ENCODE data around the gene KATNB1.
"Not testable (repeated sequence)": the region's sequence is repeated elsewhere in the genome, so short reads cannot be mapped to it uniquely, and the experiment has no call there.

The KATNB1 gene

GRCh38 chr16:57770361-57770760, 34.8 kb downstream of the KATNB1 start:
- Histone ChIP-seq H3K4me1 (ENCODE audit: control insufficient read depth in 1 of 2, insufficient read depth in 2 of 2, low read length in 2 of 2) (no peaks in the 10 kb centered on the region), H3K9me3 (ENCODE audit: control insufficient read depth in 1 of 2, low read length in 2 of 2) (no peaks in the 10 kb centered on the region), H3K36me3 (ENCODE audit: control insufficient read depth in 1 of 2, insufficient read depth in 2 of 2, low read length in 2 of 2) (peaks cover 9 to 59% of the 10 kb centered on the region in 2 donors), H3K27ac (ENCODE audit: low read length) (no peak overlapping the region), H3K27me3 (ENCODE audit: low read depth, low read length) (no peaks in the 10 kb centered on the region), H3K4me3 (ENCODE audit: low read depth in 1 of 2, low read length in 2 of 2) (no peak overlapping the region)

GRCh38 chr16:57771141-57771785, 35.7 kb downstream of the KATNB1 start:
- Histone ChIP-seq H3K4me1 (ENCODE audit: control insufficient read depth in 1 of 2, insufficient read depth in 2 of 2, low read length in 2 of 2) (no peaks in the 10 kb centered on the region), H3K27me3 (ENCODE audit: low read depth, low read length) (no peaks in the 10 kb centered on the region), H3K4me3 (ENCODE audit: low read depth in 1 of 2, low read length in 2 of 2) (no peak overlapping the region), H3K36me3 (ENCODE audit: control insufficient read depth in 1 of 2, insufficient read depth in 2 of 2, low read length in 2 of 2) (peaks cover 10 to 59% of the 10 kb centered on the region in 2 donors), H3K9me3 (ENCODE audit: control insufficient read depth in 1 of 2, low read length in 2 of 2) (no peaks in the 10 kb centered on the region), H3K27ac (ENCODE audit: low read length) (no peak overlapping the region)

GRCh38 chr16:57773019-57773418, 37.4 kb downstream of the KATNB1 start:
- H3K36me3 ChIP-seq (ENCODE audit: control insufficient read depth in 1 of 2, insufficient read depth in 2 of 2, low read length in 2 of 2), result peaks cover 14 to 51% of the 10 kb centered on the region in 2 donors
- no peaks in the 10 kb centered on the region for H3K9me3 ChIP-seq (ENCODE audit: control insufficient read depth in 1 of 2, low read length in 2 of 2)
- no peak overlapping the region for H3K27ac ChIP-seq (ENCODE audit: low read length)
- no peak overlapping the region for H3K4me3 ChIP-seq (ENCODE audit: low read depth in 1 of 2, low read length in 2 of 2)
- H3K4me1 ChIP-seq (ENCODE audit: control insufficient read depth in 1 of 2, insufficient read depth in 2 of 2, low read length in 2 of 2), result no peaks in the 10 kb centered on the region
- no peaks in the 10 kb centered on the region for H3K27me3 ChIP-seq (ENCODE audit: low read depth, low read length)

- H3K27ac ChIP-seq (ENCODE audit: low read length), result no peak overlapping the region
- no peaks in the 10 kb centered on the region for H3K4me1 ChIP-seq (ENCODE audit: control insufficient read depth in 1 of 2, insufficient read depth in 2 of 2, low read length in 2 of 2)
- H3K27me3 ChIP-seq (ENCODE audit: low read depth, low read length), result no peaks in the 10 kb centered on the region
- H3K4me3 ChIP-seq (ENCODE audit: low read depth in 1 of 2, low read length in 2 of 2), result no peak overlapping the region
- no peaks in the 10 kb centered on the region for H3K9me3 ChIP-seq (ENCODE audit: control insufficient read depth in 1 of 2, low read length in 2 of 2)
- H3K36me3 ChIP-seq (ENCODE audit: control insufficient read depth in 1 of 2, insufficient read depth in 2 of 2, low read length in 2 of 2), result peaks cover 11 to 54% of the 10 kb centered on the region in 2 donors
These were observed 38.2 kb downstream of the KATNB1 start for GRCh38 chr16:57773655-57774295.

GRCh38 chr16:57774705-57775285, 39.2 kb downstream of the KATNB1 start:
- no peak overlapping the region for H3K27ac ChIP-seq (ENCODE audit: low read length)
- H3K9me3 ChIP-seq (ENCODE audit: control insufficient read depth in 1 of 2, low read length in 2 of 2), result no peaks in the 10 kb centered on the region
- no peak overlapping the region for H3K4me3 ChIP-seq (ENCODE audit: low read depth in 1 of 2, low read length in 2 of 2)
- H3K27me3 ChIP-seq (ENCODE audit: low read depth, low read length), result no peaks in the 10 kb centered on the region
- H3K36me3 ChIP-seq (ENCODE audit: control insufficient read depth in 1 of 2, insufficient read depth in 2 of 2, low read length in 2 of 2), result peaks cover 10 to 47% of the 10 kb centered on the region in 2 donors
- H3K4me1 ChIP-seq (ENCODE audit: control insufficient read depth in 1 of 2, insufficient read depth in 2 of 2, low read length in 2 of 2), result no peaks in the 10 kb centered on the region

GRCh38 chr16:57775661-57776469, 40.3 kb downstream of the KATNB1 start:
- H3K36me3 ChIP-seq (ENCODE audit: control insufficient read depth in 1 of 2, insufficient read depth in 2 of 2, low read length in 2 of 2), result peaks cover 5 to 37% of the 10 kb centered on the region in 2 donors
- H3K27ac ChIP-seq (ENCODE audit: low read length), result no peak overlapping the region
- H3K27me3 ChIP-seq (ENCODE audit: low read depth, low read length), result no peaks in the 10 kb centered on the region
- H3K4me3 ChIP-seq (ENCODE audit: low read depth in 1 of 2, low read length in 2 of 2), result no peak overlapping the region
- no peaks in the 10 kb centered on the region for H3K4me1 ChIP-seq (ENCODE audit: control insufficient read depth in 1 of 2, insufficient read depth in 2 of 2, low read length in 2 of 2)
- H3K9me3 ChIP-seq (ENCODE audit: control insufficient read depth in 1 of 2, low read length in 2 of 2), result no peaks in the 10 kb centered on the region

- Histone ChIP-seq H3K4me1 (ENCODE audit: control insufficient read depth in 1 of 2, insufficient read depth in 2 of 2, low read length in 2 of 2) (no peaks in the 10 kb centered on the region), H3K27me3 (ENCODE audit: low read depth, low read length) (no peaks in the 10 kb centered on the region), H3K4me3 (ENCODE audit: low read depth in 1 of 2, low read length in 2 of 2) (no peak overlapping the region), H3K36me3 (ENCODE audit: control insufficient read depth in 1 of 2, insufficient read depth in 2 of 2, low read length in 2 of 2) (peaks cover 5 to 20% of the 10 kb centered on the region in 2 donors), H3K9me3 (ENCODE audit: control insufficient read depth in 1 of 2, low read length in 2 of 2) (no peaks in the 10 kb centered on the region), H3K27ac (ENCODE audit: low read length) (no peak overlapping the region)
These were observed 43.1 kb downstream of the KATNB1 start for GRCh38 chr16:57778658-57779057.

GRCh38 chr16:57779836-57780235, 44.3 kb downstream of the KATNB1 start:
- peaks cover 5 to 22% of the 10 kb centered on the region in 2 donors for H3K36me3 ChIP-seq (ENCODE audit: control insufficient read depth in 1 of 2, insufficient read depth in 2 of 2, low read length in 2 of 2)
- H3K9me3 ChIP-seq (ENCODE audit: control insufficient read depth in 1 of 2, low read length in 2 of 2); H3K27me3 ChIP-seq (ENCODE audit: low read depth, low read length); H3K27ac ChIP-seq (ENCODE audit: low read length); H3K4me1 ChIP-seq (ENCODE audit: control insufficient read depth in 1 of 2, insufficient read depth in 2 of 2, low read length in 2 of 2); H3K4me3 ChIP-seq (ENCODE audit: low read depth in 1 of 2, low read length in 2 of 2): not testable (repeated sequence)

GRCh38 chr16:57781349-57781740, 45.8 kb downstream of the KATNB1 start:
- H3K27me3 ChIP-seq (ENCODE audit: low read depth, low read length), result no peaks in the 10 kb centered on the region
- H3K36me3 ChIP-seq (ENCODE audit: control insufficient read depth in 1 of 2, insufficient read depth in 2 of 2, low read length in 2 of 2), result peaks cover 4 to 13% of the 10 kb centered on the region in 2 donors
- no peak overlapping the region for H3K27ac ChIP-seq (ENCODE audit: low read length)

GRCh38 chr16:57781741-57782606, 46.4 kb downstream of the KATNB1 start:
- H3K4me1 ChIP-seq (ENCODE audit: control insufficient read depth in 1 of 2, insufficient read depth in 2 of 2, low read length in 2 of 2), result peaks cover 0 to 9% of the 10 kb centered on the region in 2 donors
- H3K27me3 ChIP-seq (ENCODE audit: low read depth, low read length), result no peaks in the 10 kb centered on the region
- peaks cover 0 to 9% of the 10 kb centered on the region in 2 donors for H3K36me3 ChIP-seq (ENCODE audit: control insufficient read depth in 1 of 2, insufficient read depth in 2 of 2, low read length in 2 of 2)
- no peaks in the 10 kb centered on the region for H3K9me3 ChIP-seq (ENCODE audit: control insufficient read depth in 1 of 2, low read length in 2 of 2)
- no peak overlapping the region for H3K4me3 ChIP-seq (ENCODE audit: low read depth in 1 of 2, low read length in 2 of 2)
- H3K27ac ChIP-seq (ENCODE audit: low read length), result no peak overlapping the region

More at GRCh38 chr16:57781349-57781740, 45.8 kb downstream of the KATNB1 start:
- no peaks in the 10 kb centered on the region for H3K9me3 ChIP-seq (ENCODE audit: control insufficient read depth in 1 of 2, low read length in 2 of 2)
- peaks cover 0 to 2% of the 10 kb centered on the region in 2 donors for H3K4me1 ChIP-seq (ENCODE audit: control insufficient read depth in 1 of 2, insufficient read depth in 2 of 2, low read length in 2 of 2)
- no peak overlapping the region for H3K4me3 ChIP-seq (ENCODE audit: low read depth in 1 of 2, low read length in 2 of 2)

Data from muscle layer of duodenum (tissue), 2 donors.